ENCODE results near the gene CPB1.

DNA sequence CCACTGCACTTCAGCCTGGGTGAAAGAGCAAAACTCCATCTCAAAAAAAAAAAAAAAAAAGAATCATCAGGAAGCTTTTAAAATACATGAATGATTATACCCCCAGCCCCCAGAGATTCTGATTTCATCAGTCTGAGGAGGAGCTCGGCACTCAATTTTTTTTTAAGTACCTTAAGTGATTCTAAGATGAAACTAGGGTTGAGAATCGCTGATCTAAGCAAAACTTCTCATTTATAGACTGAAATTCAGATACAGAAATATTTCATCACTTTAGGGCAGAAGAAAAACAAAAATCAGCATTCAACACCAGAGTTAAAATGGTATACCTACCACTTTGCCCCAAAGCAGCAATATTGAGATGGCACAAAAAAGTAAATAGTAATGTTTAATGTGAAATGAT lies 62.2 kb downstream of the CPB1 start:
- TF ChIP-seq EZH2 (IDR thresholded peaks at IDR 0.05; ENCODE audit: borderline replicate concordance, control insufficient read depth, low read depth, low read length) (no peak), CHD2 (IDR thresholded peaks at IDR 0.05; ENCODE audit: borderline replicate concordance, low read depth, low read length) (no peak), TCF7 (IDR thresholded peaks at IDR 0.05; ENCODE audit: borderline replicate concordance) (no peak)
- TF ChIP-seq, protein P1, sequence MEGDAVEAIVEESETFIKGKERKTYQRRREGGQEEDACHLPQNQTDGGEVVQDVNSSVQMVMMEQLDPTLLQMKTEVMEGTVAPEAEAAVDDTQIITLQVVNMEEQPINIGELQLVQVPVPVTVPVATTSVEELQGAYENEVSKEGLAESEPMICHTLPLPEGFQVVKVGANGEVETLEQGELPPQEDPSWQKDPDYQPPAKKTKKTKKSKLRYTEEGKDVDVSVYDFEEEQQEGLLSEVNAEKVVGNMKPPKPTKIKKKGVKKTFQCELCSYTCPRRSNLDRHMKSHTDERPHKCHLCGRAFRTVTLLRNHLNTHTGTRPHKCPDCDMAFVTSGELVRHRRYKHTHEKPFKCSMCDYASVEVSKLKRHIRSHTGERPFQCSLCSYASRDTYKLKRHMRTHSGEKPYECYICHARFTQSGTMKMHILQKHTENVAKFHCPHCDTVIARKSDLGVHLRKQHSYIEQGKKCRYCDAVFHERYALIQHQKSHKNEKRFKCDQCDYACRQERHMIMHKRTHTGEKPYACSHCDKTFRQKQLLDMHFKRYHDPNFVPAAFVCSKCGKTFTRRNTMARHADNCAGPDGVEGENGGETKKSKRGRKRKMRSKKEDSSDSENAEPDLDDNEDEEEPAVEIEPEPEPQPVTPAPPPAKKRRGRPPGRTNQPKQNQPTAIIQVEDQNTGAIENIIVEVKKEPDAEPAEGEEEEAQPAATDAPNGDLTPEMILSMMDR (IDR thresholded peaks at IDR 0.05 in 2 of 3, conservative IDR thresholded peaks at IDR 0.05 in 1 of 3; ENCODE audit: control insufficient read depth in 2 of 3, extremely low read depth in 1 of 3, insufficient read depth in 1 of 3, low read depth in 3 of 3, low read length in 3 of 3) = no peak
- TF ChIP-seq, protein P2, sequence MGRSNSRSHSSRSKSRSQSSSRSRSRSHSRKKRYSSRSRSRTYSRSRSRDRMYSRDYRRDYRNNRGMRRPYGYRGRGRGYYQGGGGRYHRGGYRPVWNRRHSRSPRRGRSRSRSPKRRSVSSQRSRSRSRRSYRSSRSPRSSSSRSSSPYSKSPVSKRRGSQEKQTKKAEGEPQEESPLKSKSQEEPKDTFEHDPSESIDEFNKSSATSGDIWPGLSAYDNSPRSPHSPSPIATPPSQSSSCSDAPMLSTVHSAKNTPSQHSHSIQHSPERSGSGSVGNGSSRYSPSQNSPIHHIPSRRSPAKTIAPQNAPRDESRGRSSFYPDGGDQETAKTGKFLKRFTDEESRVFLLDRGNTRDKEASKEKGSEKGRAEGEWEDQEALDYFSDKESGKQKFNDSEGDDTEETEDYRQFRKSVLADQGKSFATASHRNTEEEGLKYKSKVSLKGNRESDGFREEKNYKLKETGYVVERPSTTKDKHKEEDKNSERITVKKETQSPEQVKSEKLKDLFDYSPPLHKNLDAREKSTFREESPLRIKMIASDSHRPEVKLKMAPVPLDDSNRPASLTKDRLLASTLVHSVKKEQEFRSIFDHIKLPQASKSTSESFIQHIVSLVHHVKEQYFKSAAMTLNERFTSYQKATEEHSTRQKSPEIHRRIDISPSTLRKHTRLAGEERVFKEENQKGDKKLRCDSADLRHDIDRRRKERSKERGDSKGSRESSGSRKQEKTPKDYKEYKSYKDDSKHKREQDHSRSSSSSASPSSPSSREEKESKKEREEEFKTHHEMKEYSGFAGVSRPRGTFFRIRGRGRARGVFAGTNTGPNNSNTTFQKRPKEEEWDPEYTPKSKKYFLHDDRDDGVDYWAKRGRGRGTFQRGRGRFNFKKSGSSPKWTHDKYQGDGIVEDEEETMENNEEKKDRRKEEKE (IDR thresholded peaks at IDR 0.05) = no peak
